ENCODE results near the gene ANKRD29. TPM values are rescaled to one million over a fixed set of nuclear protein-coding genes. Genes with fewer than 3 reads are reported as not detected.

ANKRD29 gene
- total RNA-seq, 1 experiment from 2014 or later, result 8.2 TPM

GRCh38 chr18:23632615-23633014, 30.1 kb downstream of the ANKRD29 start:
- CTCF ChIA-PET, result no interaction called here
- no TSS peak for BruUV-seq (replicated peaks)

GRCh38 chr18:23631746-23632145, 31.0 kb downstream of the ANKRD29 start:
- ChIA-PET CTCF (no interaction called here), POLR2A (no interaction called here)
- intact Hi-C loops (cut with micrococcal nuclease; ENCODE audit: unreplicated experiment), result no loop called here
- Mint-ChIP-seq H3K9me3 (ENCODE audit: unreplicated experiment) (no peaks in the 10 kb centered on the region), H3K27ac (ENCODE audit: unreplicated experiment) (no peak overlapping the region), H3K4me3 (ENCODE audit: unreplicated experiment) (no peak overlapping the region), H3K36me3 (ENCODE audit: insufficient read depth, unreplicated experiment) (peaks cover 6% of the 10 kb centered on the region), H3K4me1 (ENCODE audit: low read depth, unreplicated experiment) (no peaks in the 10 kb centered on the region), H3K27me3 (ENCODE audit: insufficient read depth, unreplicated experiment) (no peaks in the 10 kb centered on the region)
- no peak for DNase-seq
- TF ChIP-seq CTCF (IDR thresholded peaks at IDR 0.05; ENCODE audit: insufficient read depth in 1 of 2, low read depth in 1 of 2, low read length in 1 of 2, severe bottlenecking in 1 of 2, unreplicated experiment in 1 of 2), result no peak
- H3K4me3 ChIP-seq (ENCODE audit: low read depth, low read length), result no peak overlapping the region
- BruUV-seq (replicated peaks), result no TSS peak
- H3K9me3 ChIP-seq, result no peaks in the 10 kb centered on the region
- H3K36me3 ChIP-seq (ENCODE audit: control insufficient read depth, insufficient read depth, low read length), result no peaks in the 10 kb centered on the region
- H3K27me3 ChIP-seq (replicated peaks; ENCODE audit: control insufficient read depth, insufficient read depth, low read length), result no peaks in the 10 kb centered on the region
- peaks cover 10% of the 10 kb centered on the region for H3K4me1 ChIP-seq

More at GRCh38 chr18:23632615-23633014, 30.1 kb downstream of the ANKRD29 start:
- DNase-seq, result no peak
- intact Hi-C loops (cut with micrococcal nuclease; ENCODE audit: unreplicated experiment), result no loop called here
- Histone ChIP-seq H3K4me1 (peaks cover 10% of the 10 kb centered on the region), H3K9me3 (no peaks in the 10 kb centered on the region), H3K27me3 (replicated peaks; ENCODE audit: control insufficient read depth, insufficient read depth, low read length) (no peaks in the 10 kb centered on the region), H3K4me3 (ENCODE audit: low read depth, low read length) (no peak overlapping the region), H3K36me3 (ENCODE audit: control insufficient read depth, insufficient read depth, low read length) (no peaks in the 10 kb centered on the region)
- Mint-ChIP-seq H3K27me3 (ENCODE audit: insufficient read depth, unreplicated experiment) (no peaks in the 10 kb centered on the region), H3K9me3 (ENCODE audit: unreplicated experiment) (no peaks in the 10 kb centered on the region), H3K4me1 (ENCODE audit: low read depth, unreplicated experiment) (no peaks in the 10 kb centered on the region), H3K36me3 (ENCODE audit: insufficient read depth, unreplicated experiment) (peaks cover 6% of the 10 kb centered on the region), H3K4me3 (ENCODE audit: unreplicated experiment) (no peak overlapping the region), H3K27ac (ENCODE audit: unreplicated experiment) (no peak overlapping the region)
- POLR2A ChIA-PET, result no interaction called here
- TF ChIP-seq CTCF (IDR thresholded peaks at IDR 0.05; ENCODE audit: insufficient read depth in 1 of 2, low read depth in 1 of 2, low read length in 1 of 2, severe bottlenecking in 1 of 2, unreplicated experiment in 1 of 2), result no peak

GRCh38 chr18:23631312-23631711, 31.4 kb downstream of the ANKRD29 start:
- no peaks in the 10 kb centered on the region for H3K9me3 ChIP-seq
- Mint-ChIP-seq H3K27ac (ENCODE audit: unreplicated experiment) (no peak overlapping the region), H3K4me1 (ENCODE audit: low read depth, unreplicated experiment) (no peaks in the 10 kb centered on the region), H3K27me3 (ENCODE audit: insufficient read depth, unreplicated experiment) (no peaks in the 10 kb centered on the region), H3K4me3 (ENCODE audit: unreplicated experiment) (no peak overlapping the region), H3K9me3 (ENCODE audit: unreplicated experiment) (no peaks in the 10 kb centered on the region), H3K36me3 (ENCODE audit: insufficient read depth, unreplicated experiment) (peaks cover 6% of the 10 kb centered on the region)
- ChIA-PET CTCF (no interaction called here), POLR2A (no interaction called here)
- BruUV-seq (replicated peaks), result no TSS peak
- no peak for TF ChIP-seq CTCF (IDR thresholded peaks at IDR 0.05; ENCODE audit: insufficient read depth in 1 of 2, low read depth in 1 of 2, low read length in 1 of 2, severe bottlenecking in 1 of 2, unreplicated experiment in 1 of 2)
- DNase-seq, result no peak
- H3K27me3 ChIP-seq (replicated peaks; ENCODE audit: control insufficient read depth, insufficient read depth, low read length), result no peaks in the 10 kb centered on the region
- H3K4me1 ChIP-seq, result peaks cover 10% of the 10 kb centered on the region
- no peak overlapping the region for H3K4me3 ChIP-seq (ENCODE audit: low read depth, low read length)
- no peaks in the 10 kb centered on the region for H3K36me3 ChIP-seq (ENCODE audit: control insufficient read depth, insufficient read depth, low read length)
- intact Hi-C loops (cut with micrococcal nuclease; ENCODE audit: unreplicated experiment), result no loop called here

All from Caco-2 (cell line).